K562 (cell line): ENCODE data around the gene CROCC2. TPM values are rescaled to one million over a fixed set of nuclear protein-coding genes. Genes with fewer than 3 reads are reported as not detected.

Experiments used
- ATAC-seq: fragments of 200-7000 bp; cut with Tn5 transposase; 3 replicates; pipeline ENCODE4 v1.9.1; 2020; ENCODE audit warnings: moderate library complexity
- BruUV-seq: library from RNA; stranded (reverse); fragments of 400-500 nt; replicated peaks from 2 replicates; lab custom pipeline; 2021; lab: Mats Ljungman, UMichigan
- CTCF ChIA-PET: fragments of 300-600 bp; formaldehyde crosslinking; extraction: SDS; loops from one replicate; lab custom pipeline; 2021; ENCODE audit warnings: low intra/inter-chr PET ratio; lab: Yijun Ruan, JAX
- POLR2A ChIA-PET: fragments of 300-600, 350-650 bp; sonication (Branson Sonifier 250); formaldehyde crosslinking; extraction: SDS; loops from one replicate; lab custom pipeline; 2021; ENCODE audit warnings: antibody characterized with exemption, inconsistent platforms; lab: Yijun Ruan, JAX
- DNase-seq, 4 experiments: peaks; one replicate each; pipeline versions ENCODE4 v3.0.0 to v3.0.0-alpha.2; 2011 to 2018; ENCODE audit warnings: low spot score in 3 of 4, mixed read lengths in 3 of 4; ENCODE audit errors: extremely low read depth in 1 of 4
- FAIRE-seq: peaks from 2 replicates; lab custom pipeline; 2011; peaks lifted over from hg19 to GRCh38; lab: Jason Lieb, UNC
- H2AFZ ChIP-seq: 2 replicates; pipeline ENCODE4 v1.6.0; 2011; ENCODE audit warnings: low read depth, low read length, control low read depth, inconsistent platforms
- H3K27ac ChIP-seq: fragments of 200-600 bp; 3 replicates; pipeline ENCODE4 v1.8.0; 2011; ENCODE audit warnings: low read depth, mild to moderate bottlenecking, control low read depth, inconsistent platforms, low read length, moderate library complexity, mixed read lengths; ENCODE audit errors: extremely low read depth
- H3K27me3 ChIP-seq, 2 experiments: fragments of 300-600 bp in 1 of 2; 2 replicates in 1 of 2; 3 replicates in 1 of 2; pipeline versions ENCODE4 v1.6.0 to v1.8.0; 2011; ENCODE audit warnings: inconsistent platforms in 2 of 2, low read length in 2 of 2, mild to moderate bottlenecking in 1 of 2, mixed read lengths in 1 of 2, moderate library complexity in 1 of 2; ENCODE audit not compliant: control insufficient read depth in 2 of 2, insufficient read depth in 2 of 2
- H3K36me3 ChIP-seq: fragments of 300-600 bp; 3 replicates; pipeline ENCODE4 v1.8.0; 2011; ENCODE audit warnings: mild to moderate bottlenecking, low read length, inconsistent platforms; ENCODE audit not compliant: control insufficient read depth, insufficient read depth
- H3K4me1 ChIP-seq, 2 experiments: fragments of 200-600 bp in 1 of 2; replicated peaks in 1 of 2; 2 replicates in 1 of 2; 3 replicates in 1 of 2; pipeline versions ENCODE4 v1.5.1 to v1.8.0; 2011; ENCODE audit warnings: inconsistent platforms in 2 of 2, low read length in 2 of 2, mild to moderate bottlenecking in 1 of 2, mixed read lengths in 1 of 2, moderate library complexity in 1 of 2; ENCODE audit not compliant: control insufficient read depth in 2 of 2, insufficient read depth in 2 of 2
- H3K4me2 ChIP-seq: 2 replicates; pipeline ENCODE4 v1.6.1; 2011; ENCODE audit warnings: low read length, control low read depth, inconsistent platforms, mixed read lengths; ENCODE audit not compliant: insufficient read depth
- H3K4me3 ChIP-seq: fragments of 200-600 bp; sonication (generic), shearing (Covaris generic); 2 replicates; pipeline ENCODE4 v1.5.1; 2016; ENCODE audit warnings: control low read depth, inconsistent platforms
- H3K79me2 ChIP-seq: fragments of 200-600 bp; 3 replicates; pipeline ENCODE4 v1.8.0; 2011; ENCODE audit warnings: low read length, inconsistent platforms; ENCODE audit not compliant: control insufficient read depth, insufficient read depth
- H3K9ac ChIP-seq, 2 experiments: 2 replicates each; pipeline versions ENCODE4 v1.6.0 to v1.6.1; 2011; ENCODE audit warnings: low read depth in 2 of 2, low read length in 2 of 2, control low read depth in 1 of 2, inconsistent platforms in 1 of 2, mild to moderate bottlenecking in 1 of 2, mixed read lengths in 1 of 2; ENCODE audit not compliant: insufficient read depth in 1 of 2
- H3K9me1 ChIP-seq: one replicate; pipeline ENCODE4 v1.6.0; 2011; ENCODE audit warnings: inconsistent platforms, mild to moderate bottlenecking, low read length, moderate library complexity; ENCODE audit not compliant: control insufficient read depth, insufficient read depth
- H3K9me3 ChIP-seq: replicated peaks from 2 replicates; pipeline ENCODE4 v1.5.1; 2011; ENCODE audit warnings: low read depth, low read length, inconsistent platforms; ENCODE audit not compliant: control insufficient read depth, insufficient read depth
- H4K20me1 ChIP-seq: replicated peaks from 2 replicates; pipeline ENCODE4 v1.6.1; 2011; ENCODE audit warnings: low read length, inconsistent platforms, mixed read lengths; ENCODE audit not compliant: control insufficient read depth, insufficient read depth
- ATF1 ChIP-seq, 2 experiments: fragments of 450-650 bp in 1 of 2; IDR thresholded peaks; 2 replicates each; pipeline ENCODE4 v1.6.1; 2016; ENCODE audit warnings: missing compliant biosample characterization in 1 of 2, missing genetic modification characterization in 1 of 2
- BRF2 ChIP-seq: IDR thresholded peaks from 3 replicates; pipeline ENCODE4 v1.6.1; 2011; ENCODE audit warnings: borderline replicate concordance, mild to moderate bottlenecking; ENCODE audit not compliant: insufficient read length, insufficient read depth
- CREM ChIP-seq: IDR thresholded peaks from 2 replicates; pipeline ENCODE4 v1.6.1; 2014; ENCODE audit warnings: antibody characterized with exemption, low read depth
- E2F5 ChIP-seq: sonication (generic); formaldehyde crosslinking; IDR thresholded peaks from 2 replicates; pipeline ENCODE4 v1.8.0; 2022; ENCODE audit warnings: mild to moderate bottlenecking, missing genetic modification reagents
- MITF ChIP-seq: IDR thresholded peaks from 2 replicates; pipeline ENCODE4 v1.6.1; 2014; ENCODE audit warnings: antibody characterized with exemption
- MYC ChIP-seq, 2 experiments: fragments of 250-450 bp in 1 of 2; sonication (Bioruptor Pico) in 1 of 2; IDR thresholded peaks; 2 replicates each; pipeline versions ENCODE4 v1.5.1 to v1.6.1; 2012 to 2021; ENCODE audit warnings: low read depth in 2 of 2, borderline replicate concordance in 1 of 2, improper control_type of control experiment in 1 of 2, low read length in 1 of 2, mild to moderate bottlenecking in 1 of 2, moderate library complexity in 1 of 2
- NR2C2 ChIP-seq, 2 experiments: fragments of 200-800 bp in 1 of 2; sonication (Bioruptor generic) in 1 of 2; sonication (generic) in 1 of 2; formaldehyde crosslinking in 1 of 2; IDR thresholded peaks; 2 replicates each; pipeline versions ENCODE4 v1.6.1 to v1.8.0; 2016 to 2022; ENCODE audit warnings: mild to moderate bottlenecking in 1 of 2, missing compliant biosample characterization in 1 of 2, missing genetic modification characterization in 1 of 2, missing genetic modification reagents in 1 of 2
- PCBP1 ChIP-seq: fragments of 200-400 bp; formaldehyde crosslinking; IDR thresholded peaks from 2 replicates; pipeline ENCODE4 v1.6.1; 2018; ENCODE audit warnings: mild to moderate bottlenecking, low read depth, low read length; ENCODE audit not compliant: poor library complexity, severe bottlenecking
- PTTG1 ChIP-seq: fragments of 450-650 bp; IDR thresholded peaks from 2 replicates; pipeline ENCODE4 v1.6.1; 2016; ENCODE audit warnings: low read depth, mild to moderate bottlenecking, missing genetic modification characterization, missing compliant biosample characterization
- RBBP5 ChIP-seq: fragments of 200-600 bp; sonication (generic); IDR thresholded peaks from 2 replicates; pipeline ENCODE4 v1.6.1; 2012; ENCODE audit warnings: borderline replicate concordance, mild to moderate bottlenecking, low read length, control low read depth, inconsistent platforms; ENCODE audit not compliant: insufficient read depth, poor library complexity, severe bottlenecking
- SRSF1 ChIP-seq: fragments of 200-400 bp; formaldehyde crosslinking; IDR thresholded peaks from 2 replicates; pipeline ENCODE4 v1.6.1; 2017; ENCODE audit warnings: mild to moderate bottlenecking, low read depth, low read length, moderate library complexity
- TRIM25 ChIP-seq: fragments of 450-650 bp; IDR thresholded peaks from 2 replicates; pipeline ENCODE4 v1.7.0; 2016; ENCODE audit warnings: borderline replicate concordance
- ZNF511 ChIP-seq: sonication (generic); formaldehyde crosslinking; IDR thresholded peaks from 2 replicates; pipeline ENCODE4 v1.8.0; 2022; ENCODE audit warnings: mild to moderate bottlenecking, missing genetic modification reagents
- WGBS: fragments of 100-300 bp; shearing (Covaris generic); methylation state at CpG from one replicate; pipeline ENCODE4 v1.1.6; 2016; ENCODE audit warnings: low coverage, mixed read lengths; ENCODE audit not compliant: insufficient coverage; ENCODE audit errors: missing lambda C conversion rate; 5-methylcytosine and 5-hydroxymethylcytosine counted together
- in situ Hi-C: fragments of 300-500 bp; cut with MboI; formaldehyde crosslinking; loops from 4 replicates; pipeline ENCODE4 v1.15.0; 2018; ENCODE audit warnings: inconsistent platforms, mixed read lengths
- intact Hi-C: fragments of 100-400 bp; cut with micrococcal nuclease; formaldehyde crosslinking; loops from 2 replicates; pipeline ENCODE4 v1.14.2; 2022
- polyA plus RNA-seq, 8 experiments: library from polyadenylated mRNA; depleted of rRNA in 4 of 8; stranded (reverse) in 5 of 8; unstranded in 3 of 8; fragments of >200 nt; fragmentation: Nextera tagmentation in 2 of 8; fragmentation: Illumina TruSeq in 1 of 8; extraction: Ambion mirVana in 2 of 8; extraction: Trizol in 1 of 8; gene quantifications; 2 replicates each; pipeline versions ENCODE4 v1.2.1 to v1.2.3, GENCODE V29; 2011 to 2014; ENCODE audit warnings: inconsistent platforms in 1 of 8, missing spikeins in 1 of 8
- total RNA-seq, 7 experiments: library from RNA; depleted of rRNA in 6 of 7; stranded (reverse); fragments of >200 nt in 6 of 7; fragmentation: Illumina TruSeq in 2 of 7; extraction: Trizol in 2 of 7; gene quantifications; 2 replicates each; pipeline versions ENCODE4 v1.2.1 to v1.2.3, GENCODE V29; 2011 to 2021; ENCODE audit warnings: low replicate concordance in 1 of 7

CROCC2 gene
- total and polyA plus RNA-seq, 9 of the 15 experiments (the other 6 are each of a cell fraction or from before 2014, with no cell fraction given) = not detected

- no peak for FAIRE-seq
- intact Hi-C loops = no loop called here
- POLR2A ChIA-PET = no interaction called here
- Histone ChIP-seq H3K9me3 (no peaks in the 10 kb centered on the region), H3K4me3 (no peak overlapping the region), H3K36me3 (no peaks in the 10 kb centered on the region), H3K4me2 (no peak overlapping the region), H3K27ac (no peak overlapping the region), H3K27me3 (peaks cover 0 to 24% of the 10 kb centered on the region in 2 experiments; a peak in 3 of 5 replicates), H3K79me2 (no peaks in the 10 kb centered on the region), H3K4me1 (peaks cover 0 to 7% of the 10 kb centered on the region in 2 experiments; a peak in 2 of 5 replicates), H3K9ac (no peak overlapping the region), H2AFZ (no peak overlapping the region), H4K20me1 (0 out of 2 replicates have a peak, but pooled peaks cover 7% of the 10 kb centered on the region), H3K9me1 (no peaks in the 10 kb centered on the region)
- no peak for DNase-seq
- no TSS peak for BruUV-seq
- no peak for ATAC-seq
- 16% methylated on average over 9 of the region's 9 CpGs for WGBS
- CTCF ChIA-PET = no interaction called here
- in situ Hi-C loops = no loop called here
- TF ChIP-seq MYC (IDR thresholded peaks at IDR 0.05; ENCODE audit: low read depth, low read length) (no peak), MYC (CRISPR knock-in tag; IDR thresholded peaks at IDR 0.05; ENCODE audit: borderline replicate concordance, low read depth) (no peak), NR2C2 (CRISPR knock-in tag; IDR thresholded peaks at IDR 0.05) (no peak), NR2C2 (tag; IDR thresholded peaks at IDR 0.05) (no peak), MITF (no peak), SRSF1 (no peak), PCBP1 (no peak), PTTG1 (tag) (no peak), ATF1 (CRISPR knock-in tag; IDR thresholded peaks at IDR 0.05) (no peak), ATF1 (tag; IDR thresholded peaks at IDR 0.05) (no peak), ZNF511 (no peak), TRIM25 (no peak), BRF2 (no peak), E2F5 (CRISPR knock-in tag) (no peak), CREM (no peak), RBBP5 (no peak)
Measured at GRCh38 chr2:240894006-240894405, 12.1 kb upstream of the CROCC2 start.
